GM21515 (cell line): ENCODE results near the gene CCRL2.

Experiments used
- ATAC-seq: cut with Tn5 transposase; IDR thresholded peaks from one replicate; pipeline ENCODE4 v1.9.1; 2021; ENCODE audit not compliant: unreplicated experiment

The CCRL2 gene

DNA sequence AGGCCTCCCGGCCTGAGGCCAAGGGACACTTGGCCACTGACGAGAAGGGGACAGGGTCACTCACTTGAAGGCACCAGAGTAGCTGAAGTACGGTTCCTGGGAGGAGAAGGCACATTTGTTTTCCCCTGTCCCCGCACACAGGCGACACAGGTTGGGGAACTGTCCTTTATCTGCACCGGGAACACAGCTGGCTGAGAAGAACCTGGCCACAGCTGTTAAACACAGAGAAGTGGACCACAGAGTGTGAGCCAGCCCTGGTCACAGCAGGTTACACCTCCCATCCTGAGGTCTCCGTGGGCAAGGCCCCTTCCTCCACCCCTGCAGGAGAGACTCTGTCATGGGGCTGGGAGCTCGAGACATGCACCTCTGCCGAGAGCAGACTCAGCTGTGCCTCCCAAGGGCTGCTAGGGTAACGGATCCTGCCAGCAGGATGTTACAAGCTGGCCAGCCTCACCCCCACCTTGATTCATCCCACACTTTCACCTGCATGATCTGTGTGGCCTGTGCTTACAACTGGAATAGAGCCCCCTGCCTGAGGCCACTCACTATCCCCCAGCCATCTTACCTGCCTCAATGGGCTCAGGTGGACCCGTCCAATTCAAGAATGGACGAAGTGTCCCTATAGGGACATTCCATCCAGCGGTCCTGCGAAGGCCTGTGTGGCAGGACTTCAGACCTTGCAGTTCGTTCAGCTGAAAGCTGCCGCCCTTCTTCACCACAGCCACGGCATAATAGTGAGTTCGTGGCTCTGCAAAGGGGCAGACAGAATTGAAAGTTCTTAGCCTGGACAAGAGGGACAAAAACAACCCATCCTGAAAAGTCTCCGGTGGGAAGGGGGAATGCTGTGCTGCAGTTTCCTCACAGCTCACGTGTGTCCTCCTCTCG is 48.4 kb downstream of the CCRL2 start:
- ATAC-seq: no peak

DNA sequence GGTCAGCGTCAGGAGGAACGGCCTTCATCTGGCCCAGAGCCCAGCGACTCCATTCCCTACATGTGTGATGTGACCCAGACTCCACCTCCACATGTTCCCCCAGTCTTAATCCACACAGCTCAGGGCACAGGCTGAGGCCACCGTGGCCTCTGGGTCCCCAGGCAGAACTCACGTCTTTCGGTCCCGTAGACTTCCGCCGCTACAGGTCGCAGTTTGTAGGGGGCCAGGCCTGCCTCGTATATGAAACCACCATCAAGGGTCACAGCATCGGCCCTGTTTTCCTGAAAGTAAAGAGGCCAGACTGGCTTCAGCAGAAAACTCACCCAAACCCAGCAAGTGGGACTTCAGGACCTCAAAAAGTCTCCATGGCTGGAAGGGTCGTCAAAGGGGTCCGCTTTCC is 49.1 kb downstream of the CCRL2 start:
- no peak for ATAC-seq
